ENCODE results near the gene SLCO2A1. TPM values are rescaled to one million over a fixed set of nuclear protein-coding genes. Genes with fewer than 3 reads are reported as not detected.

SLCO2A1 gene
- total RNA-seq, 3 donors from 2014 or later: 4.2 to 11.1 (median 7.5) TPM

GRCh38 chr3:133944181-133944580, 85.5 kb downstream of the SLCO2A1 start:
- DNase-seq (ENCODE audit: low spot score in 2 of 2): no peak
- no peak for TF ChIP-seq POLR2AphosphoS5 (IDR thresholded peaks at IDR 0.05)
- TF ChIP-seq POLR2A (IDR thresholded peaks at IDR 0.05): no peak
- no peak for TF ChIP-seq CTCF (IDR thresholded peaks at IDR 0.05)
- no peaks in the 10 kb centered on the region for H3K9me3 ChIP-seq
- intact Hi-C loops (cut with DNase I; ENCODE audit: low total_unique reads): no loop called here
- no peaks in the 10 kb centered on the region for H3K36me3 ChIP-seq
- no peak overlapping the region for H3K4me3 ChIP-seq
- peak overlapping the region; percentile 84 to 85 for H3K27ac ChIP-seq
- H3K4me1 ChIP-seq: peaks cover 4 to 42% of the 10 kb centered on the region in 2 donors
- H3K27me3 ChIP-seq: no peaks in the 10 kb centered on the region

GRCh38 chr3:133943639-133944141, 86.0 kb downstream of the SLCO2A1 start:
- Histone ChIP-seq H3K4me3 (no peak overlapping the region), H3K27me3 (no peaks in the 10 kb centered on the region), H3K27ac (peak overlapping the region; percentile 84 to 85), H3K36me3 (no peaks in the 10 kb centered on the region), H3K9me3 (no peaks in the 10 kb centered on the region), H3K4me1 (peaks cover 4 to 42% of the 10 kb centered on the region in 2 donors)
- no peak for TF ChIP-seq POLR2A (IDR thresholded peaks at IDR 0.05)
- TF ChIP-seq CTCF (IDR thresholded peaks at IDR 0.05): no peak
- TF ChIP-seq POLR2AphosphoS5 (IDR thresholded peaks at IDR 0.05): no peak
- intact Hi-C loops (cut with DNase I; ENCODE audit: low total_unique reads): no loop called here
- DNase-seq (ENCODE audit: low spot score in 2 of 2): peak in 1 of 2 donors; percentile 79

GRCh38 chr3:133943031-133943535, 86.6 kb downstream of the SLCO2A1 start:
- peak overlapping the region; percentile 61 to 84 for H3K27ac ChIP-seq
- H3K36me3 ChIP-seq: no peaks in the 10 kb centered on the region
- DNase-seq (ENCODE audit: low spot score in 2 of 2): no peak
- no peaks in the 10 kb centered on the region for H3K27me3 ChIP-seq
- H3K9me3 ChIP-seq: no peaks in the 10 kb centered on the region
- no peak for TF ChIP-seq CTCF (IDR thresholded peaks at IDR 0.05)
- no peak for TF ChIP-seq POLR2AphosphoS5 (IDR thresholded peaks at IDR 0.05)
- TF ChIP-seq POLR2A (IDR thresholded peaks at IDR 0.05): no peak
- H3K4me3 ChIP-seq: no peak overlapping the region
- peaks cover 4 to 42% of the 10 kb centered on the region in 2 donors for H3K4me1 ChIP-seq
- intact Hi-C loops (cut with DNase I; ENCODE audit: low total_unique reads): no loop called here

- peak overlapping the region; percentile 25 to 84 for H3K27ac ChIP-seq
- no peaks in the 10 kb centered on the region for H3K36me3 ChIP-seq
- no peaks in the 10 kb centered on the region for H3K27me3 ChIP-seq
- no peak for TF ChIP-seq CTCF (IDR thresholded peaks at IDR 0.05)
- TF ChIP-seq POLR2A (IDR thresholded peaks at IDR 0.05): no peak
- TF ChIP-seq POLR2AphosphoS5 (IDR thresholded peaks at IDR 0.05): no peak
- DNase-seq (ENCODE audit: low spot score in 2 of 2): peak in 1 of 2 donors; percentile 84
- intact Hi-C loops (cut with DNase I; ENCODE audit: low total_unique reads): no loop called here
- no peaks in the 10 kb centered on the region for H3K9me3 ChIP-seq
- H3K4me1 ChIP-seq: peaks cover 4 to 42% of the 10 kb centered on the region in 2 donors
- no peak overlapping the region for H3K4me3 ChIP-seq
Observed at GRCh38 chr3:133941415-133941821, 88.3 kb downstream of the SLCO2A1 start.

GRCh38 chr3:133940536-133940935, 89.2 kb downstream of the SLCO2A1 start:
- Histone ChIP-seq H3K4me3 (no peak overlapping the region), H3K4me1 (peaks cover 4 to 38% of the 10 kb centered on the region in 2 donors), H3K36me3 (no peaks in the 10 kb centered on the region), H3K27ac (peak overlapping the region; percentile 12 to 84), H3K27me3 (no peaks in the 10 kb centered on the region), H3K9me3 (no peaks in the 10 kb centered on the region)
- TF ChIP-seq POLR2AphosphoS5 (IDR thresholded peaks at IDR 0.05) (no peak), CTCF (IDR thresholded peaks at IDR 0.05) (no peak), POLR2A (IDR thresholded peaks at IDR 0.05) (no peak)
- DNase-seq (ENCODE audit: low spot score in 2 of 2): peak in 1 of 2 donors; percentile 15
- intact Hi-C loops (cut with DNase I; ENCODE audit: low total_unique reads): no loop called here

Data from breast epithelium (tissue), 4 donors.